DMS114 treated with DMSO at 0.1 percent for 48 hours (cell line): ENCODE results near the gene DPP4.
"Not testable (repeated sequence)": the region's sequence is repeated elsewhere in the genome, so short reads cannot be mapped to it uniquely, and the experiment has no call there.

Experiments
- DNase-seq: peaks from one replicate; lab custom pipeline; 2025; ENCODE audit not compliant: unreplicated experiment; lab: John Stamatoyannopoulos, UW

DPP4 gene

DNA sequence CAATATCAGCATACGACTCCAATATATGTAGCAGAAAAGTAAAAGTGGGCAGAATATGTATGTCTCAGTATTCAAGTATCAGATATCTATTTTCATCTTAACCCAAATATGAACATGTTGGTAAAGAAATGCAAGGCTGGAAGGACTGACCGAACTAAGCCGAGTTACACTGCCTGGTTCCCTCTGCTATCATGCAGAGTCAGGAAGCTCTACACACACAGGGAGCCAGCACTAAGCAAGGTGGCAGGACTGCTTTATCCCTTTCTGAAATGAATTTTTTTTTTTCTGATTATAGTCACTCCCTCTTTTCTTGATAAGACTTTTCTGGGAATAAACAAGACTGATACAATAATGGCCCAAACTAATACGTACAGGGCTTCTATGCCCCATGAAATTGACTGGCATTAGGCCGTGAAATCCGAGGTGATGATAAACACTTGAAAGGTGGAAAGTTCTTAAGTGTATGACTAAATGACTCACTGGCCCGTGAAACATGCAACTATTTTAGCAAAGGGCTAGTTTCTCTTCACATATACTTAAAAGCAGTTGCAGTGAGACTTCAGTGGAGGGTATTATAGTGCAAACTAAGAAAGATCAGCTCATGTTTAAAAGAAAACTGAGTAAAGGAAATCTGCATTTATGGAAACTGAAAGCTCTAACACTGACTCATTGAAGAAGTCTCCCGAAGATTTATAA, 14.9 kb downstream of the DPP4 start:
- no peak for DNase-seq

DNA sequence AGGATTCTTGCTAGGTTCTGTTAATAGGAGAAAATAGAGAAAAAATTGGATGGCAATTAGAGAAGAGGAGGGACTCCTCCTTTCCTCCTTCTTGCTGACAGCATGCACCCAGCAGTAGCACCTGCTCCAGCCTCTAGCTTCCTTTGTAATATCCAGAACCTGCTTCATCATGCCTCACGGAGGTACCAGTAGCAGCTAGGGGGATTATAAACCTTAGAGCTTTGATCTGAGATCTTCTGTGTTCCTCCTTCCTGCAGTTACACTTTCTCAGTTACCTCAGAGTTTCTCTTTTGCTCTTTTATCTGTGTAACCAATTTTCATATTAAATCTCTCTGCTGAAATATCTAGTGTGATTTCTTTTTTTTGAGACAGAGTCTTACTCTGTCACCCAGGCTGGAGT, 16.6 kb downstream of the DPP4 start:
- no peak for DNase-seq

DNA sequence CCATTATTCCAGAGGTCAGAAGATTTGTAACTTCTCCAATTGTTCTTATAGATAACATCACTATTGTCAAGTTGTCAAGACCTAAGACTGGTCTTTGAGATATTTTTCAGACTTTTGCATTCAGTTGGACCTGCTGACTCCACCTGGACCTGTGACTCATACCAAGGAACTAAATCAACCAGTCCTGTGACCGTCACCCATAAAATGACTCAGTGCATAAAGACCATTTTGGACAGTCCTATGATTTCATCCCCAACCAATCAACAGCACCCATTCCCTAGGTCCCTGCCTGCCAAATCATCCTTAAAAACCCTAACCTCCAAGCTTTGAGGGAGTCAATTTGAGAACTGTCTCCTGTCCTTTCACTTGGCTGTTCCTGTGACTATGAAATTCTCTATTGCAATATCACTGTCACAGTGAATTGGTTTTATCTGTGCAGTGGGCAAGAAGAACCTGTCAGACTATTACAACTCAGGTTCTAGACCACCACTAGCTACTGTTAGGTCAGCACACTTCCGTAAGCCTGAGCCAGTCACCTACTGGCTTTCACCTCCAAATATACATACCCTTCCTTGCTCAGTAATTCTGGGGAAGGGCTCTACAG, 17.1 kb downstream of the DPP4 start:
- no peak for DNase-seq

DNA sequence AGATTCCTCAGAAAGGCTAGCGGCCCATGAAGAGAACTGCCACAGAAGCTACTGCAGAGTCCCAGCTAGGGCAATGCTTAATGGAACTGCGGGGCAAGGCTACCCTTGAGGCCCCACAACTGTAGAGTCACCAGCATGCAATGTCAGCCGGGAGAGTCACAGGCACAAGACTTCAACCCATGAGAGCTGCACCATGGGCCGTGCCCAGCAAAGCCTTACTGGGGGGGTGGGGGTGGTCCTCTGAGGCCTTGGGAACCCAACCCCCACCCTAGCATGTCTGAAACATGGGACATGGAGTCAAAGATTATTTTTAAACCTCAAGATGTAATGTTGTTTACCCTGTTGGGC, 20.2 kb downstream of the DPP4 start:
- DNase-seq = no peak

DNA sequence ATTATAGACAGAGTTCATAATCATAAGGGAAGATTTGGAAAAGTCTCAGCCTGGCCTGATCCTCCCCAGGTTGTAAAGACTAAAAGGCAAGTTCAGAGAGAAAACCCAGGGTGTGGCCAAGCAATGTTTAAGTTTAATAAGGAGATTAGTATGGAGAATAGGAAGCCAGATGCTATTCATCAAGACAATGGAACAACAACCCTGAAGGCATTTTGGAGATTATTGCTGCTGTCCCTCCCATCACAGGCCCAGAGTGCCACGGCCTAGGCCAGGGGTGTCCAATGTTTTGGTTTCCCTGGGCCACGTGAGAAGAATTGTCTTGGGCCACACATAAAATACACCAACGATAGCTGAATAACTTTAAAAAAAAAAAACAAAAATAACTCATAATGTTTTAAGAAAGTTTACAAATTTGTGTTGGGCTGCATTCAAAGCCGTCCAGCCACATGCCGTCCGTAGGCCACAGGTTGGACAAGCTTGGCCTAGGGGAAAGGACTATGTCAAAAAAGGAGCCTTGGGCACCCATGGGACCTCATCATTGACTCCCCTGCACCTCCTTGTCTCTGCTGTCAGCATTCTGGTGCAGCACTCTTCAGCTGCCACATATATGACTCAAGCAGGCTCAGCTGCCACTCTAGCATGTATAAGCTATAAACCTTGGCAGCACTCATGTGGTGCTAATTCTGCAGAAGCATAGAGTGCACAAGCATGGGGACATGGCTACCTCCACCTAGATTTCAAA, 20.8 kb downstream of the DPP4 start:
- DNase-seq = no peak

DNA sequence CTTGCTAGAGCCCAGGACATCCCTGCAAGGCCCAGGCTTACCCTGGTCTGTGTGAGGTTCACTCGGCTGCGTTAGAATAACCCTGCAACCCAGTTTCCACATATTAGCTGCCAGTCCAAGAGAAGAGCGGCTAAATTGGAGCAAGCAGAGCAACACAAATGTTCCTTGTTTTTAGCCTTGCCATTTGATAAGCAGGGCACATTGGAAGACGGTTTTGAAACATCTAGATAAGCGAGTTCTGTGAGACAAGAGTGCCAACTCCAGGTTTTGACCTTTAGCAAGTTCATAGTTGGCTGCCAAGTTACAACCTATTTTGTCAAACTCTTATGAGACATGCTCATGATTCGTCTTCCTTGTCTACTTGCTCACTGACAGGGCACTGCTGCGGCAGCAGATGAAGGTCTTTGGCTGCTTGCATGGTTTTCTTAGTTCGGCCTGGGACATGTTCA, 23.5 kb downstream of the DPP4 start:
- no peak for DNase-seq

DNA sequence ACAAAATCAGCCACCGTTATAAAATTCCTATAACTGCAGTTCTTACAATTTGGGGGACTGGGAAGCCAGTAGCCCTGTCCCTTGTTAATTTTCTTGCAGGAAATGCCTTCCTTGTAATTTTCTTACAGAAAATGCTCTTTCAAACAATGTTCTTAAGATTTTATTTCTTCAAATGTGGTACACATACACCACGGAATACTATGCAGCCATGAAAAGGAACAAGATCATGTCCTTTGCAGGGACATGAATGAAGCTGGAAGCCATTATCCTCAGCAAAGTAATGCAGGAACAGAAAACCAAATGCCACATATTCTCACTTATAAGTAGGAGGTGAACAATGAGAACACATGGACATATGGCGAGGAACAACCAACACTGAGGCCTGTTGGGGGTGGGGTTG, 24.9 kb downstream of the DPP4 start:
- DNase-seq = not testable (repeated sequence)

DNA sequence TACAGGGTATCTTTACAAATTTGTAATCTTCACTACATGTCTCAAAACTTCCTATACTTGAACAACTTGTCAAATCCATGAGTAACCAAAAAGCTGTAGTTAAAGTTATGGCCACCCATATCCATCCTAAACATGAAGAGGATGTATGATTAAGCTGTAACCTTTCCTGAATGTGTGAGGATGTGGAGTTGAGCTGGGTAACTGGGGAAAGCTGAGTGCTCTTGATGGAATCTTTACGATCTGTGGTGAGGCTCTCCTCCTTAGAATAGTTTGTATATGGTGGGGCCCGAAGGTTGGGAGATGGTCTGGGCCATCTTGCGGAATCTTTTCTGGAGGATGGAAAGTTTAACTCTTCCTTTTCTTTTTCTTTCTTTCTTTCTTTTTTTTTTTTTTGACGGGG, 29.4 kb downstream of the DPP4 start:
- no peak for DNase-seq

DNA sequence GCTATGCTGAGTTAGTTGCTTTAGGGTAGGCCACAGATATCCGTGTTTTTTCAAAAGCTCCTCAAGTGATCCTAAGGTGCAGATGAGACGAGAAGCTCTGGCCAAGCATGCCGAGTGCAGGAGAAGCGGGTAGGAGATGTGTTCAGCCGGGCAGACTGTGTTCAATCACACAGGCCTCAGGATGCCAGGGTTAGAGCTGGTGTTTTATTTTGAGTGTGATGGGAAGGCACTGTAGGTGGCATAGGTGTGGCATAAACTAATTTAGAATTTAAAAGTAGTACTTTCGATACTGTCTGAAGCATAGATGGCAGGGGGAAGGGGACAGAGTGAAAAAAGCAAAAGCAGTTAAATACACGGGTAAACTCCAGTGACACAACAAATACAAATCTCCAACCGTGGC, 30.9 kb downstream of the DPP4 start:
- DNase-seq = no peak

DNA sequence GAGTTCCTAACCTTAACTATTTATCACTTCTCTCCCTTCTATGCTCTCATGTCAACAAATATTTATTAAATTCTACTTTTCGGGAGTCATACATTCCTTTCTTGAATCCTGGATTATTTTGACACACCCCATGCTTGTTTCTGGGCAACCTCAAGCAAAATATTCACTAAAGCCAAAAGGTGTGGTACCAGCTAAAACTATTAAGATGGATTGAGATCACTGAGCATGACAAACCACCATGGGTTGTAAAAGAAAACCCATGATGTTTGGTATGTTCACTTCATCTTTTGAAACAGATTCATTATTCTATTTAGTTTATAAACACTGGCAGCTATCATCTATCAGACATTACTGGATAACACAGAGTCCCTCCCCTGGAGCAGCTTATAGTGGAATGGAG, 32.5 kb downstream of the DPP4 start:
- no peak for DNase-seq

DNA sequence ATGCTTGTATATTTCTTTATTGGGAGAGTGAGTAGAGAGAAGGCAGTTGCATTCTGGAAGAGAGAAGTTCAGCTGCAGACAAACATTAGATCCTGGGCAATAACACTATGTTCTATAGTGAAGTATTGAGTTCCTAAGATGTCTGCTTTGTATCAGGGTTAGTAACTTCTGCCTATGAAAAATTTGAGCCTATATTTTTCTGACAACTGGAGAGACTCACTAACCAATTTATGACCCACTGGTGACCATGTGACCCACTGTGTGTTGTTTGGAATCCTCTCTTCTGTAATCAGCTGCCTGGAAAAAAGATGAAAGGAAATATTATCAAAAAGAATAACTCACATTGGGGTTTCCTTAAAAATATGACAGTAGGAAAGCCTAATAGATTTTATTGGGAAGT, 35.3 kb downstream of the DPP4 start:
- DNase-seq = no peak

DNA sequence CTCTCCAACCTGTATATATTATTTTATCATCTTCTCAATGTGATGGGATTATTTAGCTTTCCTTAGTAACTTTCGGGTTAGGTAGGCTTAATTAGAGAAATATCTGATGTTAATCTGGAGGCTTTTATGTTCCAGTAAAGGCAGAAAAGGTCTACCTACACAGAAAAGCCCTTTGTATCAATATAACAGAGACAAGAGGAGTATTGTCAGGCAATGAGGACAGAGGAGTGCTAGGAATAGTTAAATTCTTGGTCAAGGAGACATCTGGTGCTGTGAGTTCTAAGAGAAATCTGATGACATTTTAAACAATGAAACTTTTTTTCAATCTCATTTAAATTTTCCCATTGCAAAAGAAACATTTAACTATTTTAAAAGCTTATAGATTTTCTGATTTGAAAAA, 36.1 kb downstream of the DPP4 start:
- no peak for DNase-seq

DNA sequence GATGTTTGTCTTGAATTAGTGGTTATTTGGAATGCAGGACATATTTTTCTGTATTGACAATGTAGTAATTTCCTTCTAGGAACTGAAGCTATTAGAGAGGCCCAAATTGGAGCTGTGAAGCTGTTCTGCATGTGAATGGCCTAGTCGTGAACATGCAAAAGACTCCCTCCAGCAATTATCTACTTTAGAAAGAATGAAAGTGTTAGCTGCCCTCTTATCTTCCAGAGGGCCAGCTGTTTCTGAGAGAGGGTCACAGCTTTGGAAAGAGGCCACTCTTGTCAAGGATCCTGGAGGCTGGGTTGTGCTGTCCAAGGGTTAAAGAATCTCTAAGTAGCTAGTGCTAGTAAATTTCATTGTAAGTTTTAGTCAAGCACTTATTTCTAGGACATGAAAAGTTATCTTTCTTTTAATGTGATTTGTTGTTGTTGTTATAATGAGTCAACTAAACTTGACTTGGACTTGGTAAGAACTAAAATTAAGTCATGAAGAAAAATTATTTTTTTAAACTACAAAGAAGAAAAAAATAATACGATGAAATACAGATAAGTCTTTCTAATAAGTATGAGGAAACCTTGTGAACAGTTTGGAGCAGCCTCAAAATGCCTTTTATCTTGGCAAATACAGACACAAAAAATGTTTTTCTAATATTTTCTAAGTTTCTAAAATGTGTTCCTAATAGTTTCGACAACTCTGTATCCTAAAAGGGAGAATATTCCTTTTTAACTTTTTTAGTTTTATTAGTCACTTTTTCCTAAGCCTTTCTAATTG, 36.8 kb downstream of the DPP4 start:
- no peak for DNase-seq

DNA sequence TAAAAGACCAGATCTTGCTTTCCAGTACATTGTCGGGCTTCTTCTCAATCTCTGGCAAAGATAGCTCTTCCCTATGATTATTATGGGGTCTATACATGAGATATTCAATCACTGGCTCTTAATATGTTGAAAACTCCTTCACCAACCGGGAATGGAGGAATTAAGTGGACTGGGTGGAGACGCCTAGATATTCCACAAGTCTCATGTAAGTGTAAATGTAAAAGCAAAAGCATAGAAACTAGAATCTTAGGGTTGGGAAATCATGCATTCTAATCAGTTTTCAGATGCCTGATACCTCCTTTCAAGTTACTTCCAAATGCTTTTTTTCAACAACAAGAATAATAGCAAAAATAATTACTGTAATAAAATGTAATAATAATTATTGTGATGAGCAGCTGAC, 38.0 kb downstream of the DPP4 start:
- DNase-seq = no peak

DNA sequence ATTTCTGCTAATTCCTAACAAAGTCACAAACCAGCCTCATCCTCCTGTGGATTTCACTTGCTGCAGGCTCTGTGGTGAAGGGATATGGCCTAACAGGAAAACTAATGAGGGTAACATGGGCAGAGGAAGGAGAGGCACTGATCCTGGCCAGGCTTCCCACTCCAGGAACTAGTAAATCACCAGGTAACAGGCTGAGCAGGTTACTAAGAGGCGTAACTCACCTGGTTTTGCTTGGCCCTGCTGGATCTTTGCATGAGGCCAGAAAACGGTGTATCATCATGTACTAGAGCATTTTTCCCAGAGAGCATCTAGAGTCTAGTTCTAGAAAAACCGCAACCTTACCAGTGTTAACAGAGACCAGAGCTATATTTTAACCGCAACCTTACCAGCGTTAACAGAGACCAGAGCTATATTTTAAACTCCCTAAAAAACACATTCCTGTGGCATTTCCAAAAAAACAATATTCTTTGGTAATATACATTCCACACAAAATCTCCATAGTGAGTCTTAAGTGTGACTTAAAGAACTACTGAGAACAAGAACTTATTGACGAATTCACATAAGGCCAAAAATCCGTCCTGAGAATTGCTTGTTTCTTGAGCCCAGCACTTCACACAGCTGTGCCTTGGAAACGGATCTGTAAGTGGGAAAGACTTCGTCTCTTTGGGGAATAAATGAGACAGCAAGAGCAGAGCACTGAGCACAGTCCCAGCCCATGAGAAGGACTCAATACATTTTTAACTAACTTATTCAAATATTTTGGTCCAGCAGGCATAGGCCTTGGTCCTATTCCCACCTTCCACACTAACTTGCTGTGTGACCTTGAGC, 43.4 kb downstream of the DPP4 start:
- DNase-seq = no peak

DNA sequence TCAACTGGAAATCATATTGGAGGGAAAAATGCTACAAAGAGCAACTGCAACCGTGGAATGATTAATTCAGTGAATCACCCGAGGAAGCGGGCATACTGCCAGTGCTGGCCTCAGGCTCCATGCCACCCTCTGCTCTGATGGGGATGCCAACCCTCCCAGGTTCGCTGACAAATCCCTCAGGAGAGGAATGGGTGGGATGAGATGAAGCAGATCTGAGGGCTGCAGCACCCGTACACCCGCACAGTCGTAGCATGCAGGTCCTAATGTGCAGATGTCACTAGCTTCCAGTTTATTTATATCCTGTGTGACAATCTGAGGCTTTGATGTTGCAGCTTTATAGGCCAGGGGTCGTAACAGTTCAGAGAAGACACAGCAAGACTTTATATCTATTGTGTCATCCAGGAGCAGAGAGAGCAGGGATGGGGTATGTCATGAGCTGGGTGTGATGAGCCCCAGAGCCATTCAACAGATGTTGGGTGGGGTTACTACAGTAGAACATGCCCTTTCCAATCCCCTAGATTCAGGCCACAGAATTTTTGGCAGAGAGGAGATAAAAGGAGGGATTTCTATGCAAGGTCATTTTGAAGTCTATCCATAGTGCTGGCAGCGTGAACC, 44.6 kb downstream of the DPP4 start:
- no peak for DNase-seq

DNA sequence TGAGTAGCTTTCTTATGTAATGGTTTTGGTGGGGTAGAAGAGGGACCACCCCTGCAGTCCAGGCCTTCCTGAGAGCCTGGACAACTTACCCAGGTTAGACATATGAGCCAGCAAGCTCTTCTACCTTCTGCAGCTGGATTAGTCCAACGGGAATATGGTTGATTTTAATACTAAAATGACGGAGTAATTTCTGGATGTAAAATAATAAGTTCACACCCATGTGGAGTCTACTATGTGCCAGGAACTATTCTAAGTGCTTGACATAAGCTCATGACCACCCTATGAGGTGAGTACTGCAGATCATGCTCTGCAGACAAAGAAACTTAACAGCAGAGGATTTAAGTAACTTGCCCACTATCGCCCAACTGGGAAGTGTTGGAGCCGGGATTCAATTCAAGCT, 45.5 kb downstream of the DPP4 start:
- no peak for DNase-seq

DNA sequence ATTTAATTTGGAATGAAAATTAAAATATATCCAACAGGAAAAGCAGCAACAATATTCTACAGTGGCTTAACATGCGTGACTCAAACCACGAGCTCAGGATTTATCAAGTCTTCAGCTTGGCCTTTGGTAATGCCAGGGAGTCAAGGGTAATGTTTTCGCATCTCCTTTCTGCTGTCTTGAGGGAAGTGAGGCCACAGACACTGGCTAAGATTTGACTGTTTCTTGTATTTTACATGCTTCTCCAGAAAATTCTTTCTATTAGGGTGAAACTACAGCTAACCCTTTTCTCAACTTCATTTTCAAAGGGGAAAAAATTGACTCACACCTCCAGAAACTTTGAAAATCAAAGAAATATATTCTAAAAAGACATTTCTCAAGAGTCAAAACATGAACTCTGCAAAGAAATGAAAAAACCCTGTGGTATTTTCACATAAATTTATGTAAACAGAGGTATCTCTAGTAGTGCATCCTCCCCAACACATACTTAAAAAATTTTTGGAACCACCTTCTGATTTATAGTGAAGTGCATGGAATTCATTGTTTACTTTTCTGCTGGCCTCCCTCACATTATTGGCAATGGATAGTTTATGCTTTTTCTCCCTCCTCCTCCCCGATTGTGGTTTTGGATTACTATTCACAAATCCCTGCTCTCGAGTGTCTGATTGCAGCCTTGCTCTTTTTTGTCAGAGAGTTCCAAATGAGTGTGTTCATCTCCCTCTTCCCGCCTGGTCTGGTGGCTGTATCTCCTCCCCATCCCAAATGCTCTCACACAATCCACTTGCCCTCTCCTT, 48.7 kb downstream of the DPP4 start:
- DNase-seq = no peak

DNA sequence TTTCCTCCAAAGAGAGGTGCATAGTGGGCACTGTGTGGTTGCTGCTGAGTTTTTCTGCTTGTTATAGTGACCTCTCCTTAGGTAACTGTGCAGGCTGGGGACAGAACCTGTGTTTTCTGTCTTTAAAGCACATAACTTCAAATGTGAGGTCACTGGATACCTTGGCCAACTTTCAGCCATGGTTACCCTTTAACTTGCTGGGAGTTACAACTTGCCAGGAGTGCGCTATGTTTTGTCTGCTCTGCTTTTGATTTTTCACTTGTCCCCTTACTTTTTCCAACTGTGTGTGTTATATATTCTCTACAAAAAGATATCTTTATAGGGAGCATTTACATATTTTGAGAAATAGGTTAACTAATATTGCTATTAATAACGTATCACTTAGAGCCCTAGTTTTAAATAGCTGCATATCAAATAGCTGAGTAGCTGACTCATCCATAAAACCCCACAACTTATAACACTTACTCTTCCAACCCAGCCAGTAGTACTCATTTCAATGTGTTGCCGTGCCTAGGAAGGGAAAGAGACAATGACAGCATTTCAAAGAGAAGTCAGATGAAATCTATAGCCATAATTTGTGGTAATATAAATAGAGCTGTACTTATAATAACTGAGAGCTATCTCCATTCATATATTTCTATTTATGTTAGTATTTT, 51.6 kb downstream of the DPP4 start:
- DNase-seq = no peak
